ENCODE data around the gene TMEM41B.
A peak's percentile ranks its signal among the peaks of the same experiment; 100 is the strongest.
"Not testable (repeated sequence)": the region's sequence is repeated elsewhere in the genome, so short reads cannot be mapped to it uniquely, and the experiment has no call there.

TMEM41B gene, protein sequence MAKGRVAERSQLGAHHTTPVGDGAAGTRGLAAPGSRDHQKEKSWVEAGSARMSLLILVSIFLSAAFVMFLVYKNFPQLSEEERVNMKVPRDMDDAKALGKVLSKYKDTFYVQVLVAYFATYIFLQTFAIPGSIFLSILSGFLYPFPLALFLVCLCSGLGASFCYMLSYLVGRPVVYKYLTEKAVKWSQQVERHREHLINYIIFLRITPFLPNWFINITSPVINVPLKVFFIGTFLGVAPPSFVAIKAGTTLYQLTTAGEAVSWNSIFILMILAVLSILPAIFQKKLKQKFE

DNA sequence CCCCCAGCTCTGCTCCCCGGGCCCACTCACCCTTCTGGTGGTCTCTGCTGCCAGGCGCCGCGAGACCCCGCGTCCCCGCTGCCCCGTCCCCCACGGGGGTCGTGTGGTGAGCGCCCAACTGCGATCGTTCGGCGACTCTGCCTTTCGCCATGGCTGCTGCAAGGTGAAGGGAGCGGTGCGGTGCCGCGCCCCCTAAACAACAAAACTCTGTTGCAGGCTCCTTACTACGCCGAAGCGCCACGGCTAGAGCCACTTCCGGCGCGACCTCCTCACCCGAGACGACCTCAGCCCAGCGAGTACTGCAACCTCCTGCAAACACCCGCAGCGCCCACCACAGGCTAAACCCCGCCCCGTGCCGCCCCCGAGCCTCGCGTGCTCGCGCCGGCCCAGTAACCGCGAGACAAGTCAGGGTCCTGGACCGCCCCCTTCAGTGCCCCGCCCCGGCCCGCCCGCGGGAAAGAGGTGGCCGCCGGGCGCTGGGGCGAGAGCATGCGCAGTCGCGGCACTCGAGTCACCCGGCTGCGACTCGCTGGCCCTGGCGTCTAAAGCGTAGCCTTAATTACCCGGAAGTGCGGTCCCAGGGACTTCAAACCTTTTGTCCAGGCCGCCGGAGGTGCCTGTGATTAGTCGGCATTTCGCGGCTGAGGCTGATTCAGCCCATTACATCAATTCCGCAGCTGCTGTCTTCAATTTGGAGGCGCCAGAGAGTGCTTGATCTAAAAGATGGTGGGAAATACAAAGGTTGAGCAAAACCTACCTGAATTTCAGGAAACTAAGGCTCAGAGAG is at the start of gene TMEM41B:
Gene TMEM41B (minus strand): TSS at position 303 of the 787 bp plus-strand sequence. CDS start 152 bp downstream, at position 151.
- DNase-seq, result peak; percentile 96

DNA sequence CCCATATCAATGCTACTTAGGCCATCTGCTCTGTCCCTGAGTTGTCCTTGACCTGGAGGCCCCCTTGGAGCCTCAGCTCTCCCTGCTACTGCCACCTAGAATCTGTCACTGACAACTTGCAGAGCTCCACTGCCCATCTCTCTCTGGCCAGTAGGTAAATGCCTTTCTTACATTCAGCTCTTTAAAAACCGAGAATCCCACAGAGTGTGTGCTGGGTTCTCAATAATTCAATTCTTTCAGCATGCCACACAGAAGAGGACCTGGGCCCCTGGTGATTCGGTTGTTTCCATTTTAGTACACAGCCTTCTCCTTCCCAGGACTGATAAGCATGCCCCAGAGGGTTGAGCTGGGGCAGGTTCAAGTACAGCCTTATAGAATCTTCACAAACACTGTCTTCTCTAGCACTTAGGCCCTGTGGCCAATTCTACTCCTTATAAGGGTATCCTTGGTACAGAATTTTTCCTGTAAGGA is 48.0 kb upstream of the TMEM41B start:
- DNase-seq, result no peak

DNA sequence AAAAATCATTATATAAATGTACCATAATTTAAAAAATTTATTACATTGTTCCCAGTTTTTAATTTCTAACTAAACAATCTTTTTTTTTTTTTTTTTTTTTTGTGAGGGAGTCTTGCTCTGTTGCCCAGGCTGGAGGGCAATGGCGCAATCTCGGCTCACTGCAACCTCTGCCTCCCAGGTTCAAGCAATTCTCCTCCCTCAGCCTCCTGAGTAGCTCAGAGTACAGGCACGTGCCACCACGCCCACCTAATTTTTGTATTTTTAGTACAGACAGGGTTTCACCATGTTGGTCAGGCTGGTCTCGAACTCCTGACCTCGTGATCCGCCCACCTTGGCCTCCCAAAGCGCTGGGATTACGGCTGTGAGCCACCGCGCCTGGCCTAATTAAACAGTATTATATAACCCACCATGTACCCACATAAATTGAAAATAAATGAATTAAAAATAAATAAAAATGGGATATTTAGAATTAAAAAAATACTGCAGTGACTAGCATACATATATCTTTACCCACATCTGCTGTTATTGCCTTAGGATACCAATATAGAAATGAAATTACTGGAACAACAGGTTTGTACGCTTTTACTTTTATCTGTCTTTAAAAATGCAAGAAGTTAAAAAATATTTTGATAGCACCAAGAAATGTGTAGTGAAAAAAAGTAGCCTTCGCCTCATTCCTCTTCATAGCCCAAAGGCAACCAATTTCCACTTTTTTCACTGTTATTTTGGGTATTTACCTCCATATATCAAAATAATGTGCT is 46.6 kb upstream of the TMEM41B start:
- DNase-seq, result not testable (repeated sequence)

DNA sequence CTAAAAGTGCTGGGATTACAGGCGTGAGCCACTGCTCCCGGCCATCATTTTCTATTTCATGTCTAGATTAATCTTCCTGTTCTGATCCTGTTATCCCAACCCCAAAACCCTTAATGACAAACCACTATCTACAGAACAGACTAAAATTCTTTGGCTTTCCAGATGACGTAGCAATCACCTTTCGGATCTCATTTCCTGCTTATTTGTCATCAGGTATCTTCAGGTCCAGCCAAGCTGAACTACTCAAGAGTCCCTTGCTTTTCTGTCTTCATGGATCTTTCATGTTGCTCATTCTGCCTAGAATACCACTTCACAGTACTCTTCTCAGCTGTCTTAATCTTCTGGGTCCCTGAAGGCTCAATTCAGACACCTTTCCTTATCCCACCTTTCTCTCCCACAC is 42.6 kb upstream of the TMEM41B start:
- no peak for DNase-seq

DNA sequence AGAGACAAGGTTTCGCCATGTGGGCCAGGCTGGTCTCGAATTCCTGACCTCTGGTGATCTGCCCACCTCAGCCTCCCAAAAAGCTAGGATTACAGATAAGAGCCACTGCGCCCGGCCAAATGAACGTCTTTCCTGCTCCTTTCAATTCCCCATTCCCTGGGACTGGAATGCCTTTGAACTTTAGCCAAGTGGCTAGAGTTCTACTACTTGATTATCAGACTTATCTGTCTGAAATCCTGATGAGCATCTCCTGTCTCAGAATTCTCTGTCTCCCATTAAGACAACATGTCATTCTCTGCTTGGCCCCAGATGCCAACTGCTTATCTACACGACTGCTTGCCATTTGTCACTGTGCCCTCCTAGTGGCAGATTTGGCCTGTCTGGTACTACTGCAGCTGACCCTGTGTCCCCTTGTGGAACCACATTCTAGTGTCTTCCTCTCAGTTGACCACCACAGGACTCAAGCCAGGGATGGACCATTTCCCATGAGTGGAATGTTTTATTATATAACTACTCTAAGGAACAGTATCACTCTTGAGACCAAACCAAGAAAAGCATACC is 37.0 kb upstream of the TMEM41B start:
- no peak for DNase-seq

DNA sequence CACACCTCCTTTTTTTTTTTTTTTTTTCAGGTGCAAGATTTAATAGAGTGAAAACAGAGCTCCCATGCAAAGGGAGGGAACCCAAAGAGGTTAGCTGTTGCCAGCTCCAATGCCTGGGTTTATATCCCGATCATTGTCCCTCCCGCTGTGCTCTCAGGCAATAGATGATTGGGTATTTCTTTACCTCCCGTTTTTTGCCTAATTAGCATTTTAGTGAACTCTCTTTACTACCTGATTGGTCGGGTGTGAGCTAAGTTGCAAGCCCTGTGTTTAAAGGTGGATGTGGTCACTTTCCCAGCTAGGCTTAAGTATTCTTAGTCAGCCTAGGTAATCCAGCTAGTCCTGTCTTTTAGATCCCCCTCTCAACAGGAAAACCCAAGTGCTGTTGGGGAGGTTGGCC is 33.4 kb upstream of the TMEM41B start:
- DNase-seq, result not testable (repeated sequence)

DNA sequence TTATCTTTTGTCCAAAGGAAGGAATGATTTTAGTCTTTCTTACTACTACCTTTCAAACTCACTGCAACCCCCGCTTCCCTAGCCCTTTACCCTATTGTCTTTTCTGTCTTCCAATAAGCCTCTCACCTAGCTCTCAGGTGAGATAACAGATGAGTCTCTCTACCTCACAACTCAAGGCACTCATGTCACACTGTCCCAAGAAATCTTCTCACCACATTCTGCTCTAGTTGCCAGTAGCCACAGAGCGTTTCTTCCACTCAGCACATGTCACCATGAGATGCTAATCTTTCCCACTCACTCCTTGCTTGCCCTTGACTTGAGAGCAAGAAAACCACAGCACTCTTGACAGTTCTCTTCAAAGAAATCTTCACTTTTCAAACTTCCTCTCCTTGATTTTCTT is 32.7 kb upstream of the TMEM41B start:
- DNase-seq, result no peak

DNA sequence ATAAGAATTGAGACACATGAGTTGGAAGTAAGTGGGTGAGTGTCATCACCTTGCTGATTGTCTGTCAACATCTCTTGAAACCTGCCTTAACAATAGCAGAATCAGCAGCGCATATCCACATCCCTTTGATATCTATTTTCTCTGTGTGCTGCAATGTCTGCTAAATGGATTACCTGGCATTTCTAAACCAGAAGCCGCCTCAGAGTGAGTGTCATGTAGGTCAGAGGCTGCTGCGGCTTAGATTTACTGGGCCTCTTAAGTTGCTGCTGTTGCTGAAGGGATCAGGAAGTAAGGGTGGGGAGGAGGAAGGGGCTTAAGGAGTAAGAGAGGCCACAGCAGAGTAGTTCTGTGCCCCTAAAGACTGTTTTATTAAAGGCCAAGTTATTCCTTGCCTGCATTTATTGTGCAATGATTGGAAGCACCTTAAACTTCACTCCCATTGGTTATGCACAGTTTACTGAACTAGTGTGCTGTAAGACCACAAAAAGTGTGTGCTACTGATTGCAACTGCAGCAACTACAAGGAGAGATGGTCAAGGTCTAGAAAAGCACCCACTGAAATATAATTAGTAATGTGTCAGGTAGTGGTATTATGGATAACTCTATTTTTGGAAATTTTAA is 29.8 kb upstream of the TMEM41B start:
- no peak for DNase-seq

DNA sequence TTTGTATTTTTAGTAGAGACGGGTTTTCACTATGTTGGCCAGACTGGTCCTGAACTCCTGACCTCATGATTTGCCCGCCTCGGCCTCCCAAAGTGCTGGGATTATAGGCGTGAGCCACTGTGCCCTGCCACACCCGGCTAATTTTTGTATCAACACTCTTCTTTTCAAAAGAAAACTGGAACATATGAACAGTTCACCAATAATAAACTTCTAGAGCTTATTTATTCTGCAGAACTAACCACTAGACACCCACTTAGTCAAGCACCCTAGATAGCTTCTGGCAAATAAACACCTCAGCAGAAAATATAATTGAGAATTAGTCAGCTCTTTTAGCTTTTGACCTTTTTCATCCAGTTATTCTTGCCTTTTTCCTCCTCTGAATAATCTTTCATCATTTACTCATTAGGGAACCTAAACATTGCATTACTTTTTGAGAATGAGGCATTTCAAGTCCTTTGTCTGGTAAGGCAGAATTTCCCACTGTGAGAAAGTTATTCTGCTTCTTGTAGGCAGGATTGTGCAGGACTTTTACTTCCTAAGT is 27.3 kb upstream of the TMEM41B start:
- no peak for DNase-seq

DNA sequence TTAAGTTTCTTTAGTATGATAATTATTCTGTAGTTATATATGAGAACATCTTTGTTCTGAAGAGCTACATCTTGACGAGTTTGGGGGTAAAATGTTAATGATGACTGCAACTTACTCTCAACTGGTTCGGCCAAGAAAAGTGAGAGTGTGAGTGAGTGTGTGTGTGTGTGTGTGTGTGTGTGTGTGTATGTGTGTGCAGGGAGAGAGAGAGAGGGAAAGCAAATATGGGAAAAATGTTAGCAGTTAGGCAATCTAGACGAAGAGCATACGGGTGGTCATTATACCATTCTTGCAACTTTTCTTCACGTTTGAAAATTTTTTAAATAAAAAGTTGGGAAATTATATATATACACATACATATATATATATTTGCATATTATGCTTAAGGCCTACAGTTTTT is 18.3 kb upstream of the TMEM41B start:
- no peak for DNase-seq

DNA sequence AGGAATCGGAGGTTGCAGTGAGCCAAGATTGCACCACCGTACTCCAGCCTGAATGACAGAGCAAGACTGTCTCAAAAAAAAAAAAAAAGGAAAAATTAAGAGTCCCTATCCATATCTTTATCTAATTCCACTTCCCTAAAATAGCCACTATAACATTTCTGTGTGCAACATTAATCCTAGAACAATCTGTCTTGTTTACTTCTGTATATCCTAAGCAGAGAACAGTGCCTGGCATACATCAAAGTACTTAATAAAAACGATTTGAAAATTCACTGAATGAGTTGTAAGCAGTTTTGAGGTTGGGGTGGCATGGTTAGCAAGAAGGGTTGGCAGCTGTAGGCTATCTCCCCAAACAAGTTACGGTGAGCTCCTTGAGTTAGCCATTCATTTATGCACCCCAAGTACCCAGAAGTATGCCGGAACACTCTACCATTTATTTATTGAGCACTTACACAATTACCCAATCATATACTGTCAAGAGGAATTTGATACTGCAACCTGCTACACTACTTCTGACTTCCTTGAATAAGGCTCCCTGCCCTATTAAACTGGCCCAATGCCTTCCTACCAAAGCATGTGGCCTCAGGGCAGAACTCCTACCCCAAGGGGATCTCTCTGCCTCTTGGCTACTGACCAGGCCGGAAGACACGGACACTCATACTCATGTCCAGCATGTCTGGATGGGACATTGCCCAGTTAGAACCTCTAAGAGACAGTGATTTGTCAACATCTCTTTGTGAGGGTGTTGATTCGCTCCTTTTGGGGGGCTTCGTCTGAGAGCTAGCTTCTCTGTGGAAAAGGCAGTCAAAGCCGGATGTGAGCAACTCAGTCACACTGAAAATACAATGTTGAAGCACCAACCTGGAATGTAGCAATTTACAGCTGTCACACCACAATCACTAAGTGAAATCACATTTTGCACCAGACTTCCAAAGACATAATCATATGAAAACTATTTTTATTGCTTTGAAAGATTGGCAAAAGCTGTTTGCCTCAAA is 16.3 kb upstream of the TMEM41B start:
- DNase-seq, result no peak

DNA sequence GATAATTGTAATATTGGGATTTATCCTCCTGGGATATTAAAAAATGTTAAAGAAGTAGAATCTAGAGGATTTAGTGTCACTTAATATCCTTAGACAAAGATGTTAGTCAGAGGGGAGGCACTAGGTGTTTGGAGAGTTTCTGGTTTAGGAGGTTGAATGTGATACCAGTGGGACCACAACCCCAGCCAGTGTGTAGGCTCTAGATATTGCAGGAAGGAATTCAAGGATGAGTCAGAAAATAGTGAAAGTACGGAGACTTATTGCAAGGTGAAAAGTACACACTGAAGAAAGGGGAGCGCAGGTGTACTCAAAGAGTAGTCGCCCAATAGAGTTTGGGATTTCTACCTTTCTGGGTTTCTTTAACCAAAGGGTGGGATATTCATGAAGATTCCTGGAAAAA is 5.7 kb upstream of the TMEM41B start:
- no peak for DNase-seq

DNA sequence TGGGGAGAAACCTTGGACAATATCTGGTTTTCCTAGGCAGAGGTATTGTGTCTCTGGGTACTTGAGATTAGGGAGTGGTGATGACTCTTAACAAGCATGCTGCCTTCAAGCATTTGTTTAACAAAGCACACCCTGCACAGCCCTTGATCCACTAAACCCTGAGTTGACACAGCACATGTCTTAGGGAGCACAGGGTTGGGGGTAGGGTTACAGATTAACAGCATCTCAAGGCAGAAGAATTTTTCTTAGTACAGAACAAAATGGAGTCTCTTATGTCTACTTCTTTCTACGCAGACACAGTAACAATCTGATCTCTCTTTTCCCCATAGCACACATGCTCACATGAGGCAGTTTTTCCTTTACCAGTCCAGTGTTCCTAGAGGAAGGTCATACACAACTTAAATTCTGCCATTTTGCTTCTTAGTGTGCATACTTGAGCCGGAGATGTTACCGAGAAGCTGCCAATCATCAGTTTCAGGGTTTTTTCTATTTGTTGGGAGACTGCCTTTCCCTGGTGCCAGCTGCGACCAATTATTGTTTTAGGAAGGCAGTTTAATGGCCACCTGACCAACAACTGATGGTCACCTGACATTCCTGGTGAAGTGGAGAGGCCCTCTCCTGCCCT is 5.1 kb upstream of the TMEM41B start:
- DNase-seq, result not testable (repeated sequence)

DNA sequence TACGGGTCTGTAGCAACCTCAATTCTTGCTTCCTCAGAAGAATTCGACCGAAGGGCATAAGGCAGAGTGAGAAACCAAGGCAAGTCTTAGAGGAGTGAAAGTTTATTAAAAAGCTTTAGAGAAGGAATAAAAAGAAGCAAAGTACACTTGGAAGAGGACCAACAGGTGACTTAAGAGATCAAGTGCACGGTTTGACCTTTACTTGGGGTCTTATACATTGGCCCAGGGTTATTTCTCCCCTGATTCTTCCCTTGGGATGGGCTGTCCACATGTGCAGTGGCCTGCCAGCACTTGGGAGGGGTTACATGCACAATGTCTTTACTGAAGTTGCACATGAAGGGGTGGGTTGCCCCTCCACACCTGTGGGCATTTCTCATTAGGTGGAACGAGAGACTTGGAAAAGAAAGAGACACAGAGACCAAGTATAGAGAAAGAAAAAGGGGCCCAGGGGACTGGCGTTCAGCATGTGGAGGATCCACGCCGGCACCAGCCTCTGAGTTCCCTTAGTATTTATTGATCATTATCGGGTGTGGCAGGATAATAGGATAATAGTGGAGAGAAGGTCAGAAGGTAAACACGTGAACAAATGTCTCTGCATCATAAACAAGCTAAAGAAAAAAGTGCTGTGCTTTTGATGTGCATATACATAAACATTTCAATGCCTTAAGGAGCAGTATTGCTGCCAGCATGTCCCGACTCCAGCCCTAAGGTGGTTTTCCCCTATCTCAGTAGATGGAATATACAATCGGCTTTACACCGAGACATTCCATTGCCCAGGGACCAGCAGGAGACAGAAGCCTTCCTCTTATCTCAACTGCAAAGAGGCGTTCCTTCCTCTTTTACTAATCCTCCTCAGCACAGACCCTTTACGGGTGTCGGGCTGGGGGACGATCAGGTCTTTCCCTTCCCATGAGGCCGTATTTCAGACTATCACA is 4.3 kb upstream of the TMEM41B start:
- DNase-seq, result not testable (repeated sequence)

DNA sequence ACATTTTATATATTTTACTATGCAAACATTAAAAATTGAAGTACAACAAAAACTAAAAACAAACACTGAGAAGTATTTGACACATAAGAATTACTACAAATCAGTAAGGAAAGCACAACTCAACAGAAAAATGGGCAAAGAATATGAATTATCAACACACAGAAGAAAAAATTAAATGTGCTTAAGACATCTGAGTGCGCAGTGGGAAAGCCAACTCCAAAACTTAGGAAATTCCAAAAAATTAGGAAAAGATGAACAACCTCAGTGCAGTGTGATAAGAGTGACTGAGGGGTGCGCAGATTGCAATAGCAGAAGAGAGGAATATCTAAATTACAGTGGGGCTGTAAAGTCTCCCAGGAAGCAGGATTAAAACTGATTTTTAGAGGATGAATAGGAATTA is 1.9 kb upstream of the TMEM41B start:
- DNase-seq, result no peak

DNA sequence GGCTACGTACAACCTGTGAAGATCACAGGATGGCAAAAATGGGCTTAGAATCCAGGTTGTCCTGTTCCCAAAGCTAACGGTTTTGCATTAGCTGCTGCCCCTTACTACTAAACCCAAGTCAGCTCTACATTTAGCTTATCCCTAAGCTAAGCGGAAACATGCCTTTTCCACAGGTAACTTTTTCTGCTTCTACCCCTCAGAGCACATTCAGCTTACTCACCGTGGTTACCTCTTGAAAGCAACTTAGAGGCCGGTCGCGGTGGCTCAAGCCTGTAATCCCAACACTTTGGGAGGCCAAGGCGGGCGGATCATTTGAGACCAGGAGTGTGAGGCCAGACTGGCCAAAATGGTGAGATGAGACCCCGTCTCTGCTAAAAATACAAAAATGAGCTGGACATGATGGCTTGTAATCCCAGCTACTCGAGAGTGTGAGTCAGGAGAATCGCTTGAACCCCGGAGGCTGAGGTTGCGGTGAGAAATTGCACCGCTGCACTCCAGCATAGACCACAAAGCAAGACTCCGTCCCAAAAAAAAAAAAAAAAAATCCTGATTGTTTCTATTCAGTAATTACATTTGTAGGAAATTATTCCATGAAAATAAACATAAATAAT is 790 bp upstream of the TMEM41B start:
- no peak for DNase-seq

DNA sequence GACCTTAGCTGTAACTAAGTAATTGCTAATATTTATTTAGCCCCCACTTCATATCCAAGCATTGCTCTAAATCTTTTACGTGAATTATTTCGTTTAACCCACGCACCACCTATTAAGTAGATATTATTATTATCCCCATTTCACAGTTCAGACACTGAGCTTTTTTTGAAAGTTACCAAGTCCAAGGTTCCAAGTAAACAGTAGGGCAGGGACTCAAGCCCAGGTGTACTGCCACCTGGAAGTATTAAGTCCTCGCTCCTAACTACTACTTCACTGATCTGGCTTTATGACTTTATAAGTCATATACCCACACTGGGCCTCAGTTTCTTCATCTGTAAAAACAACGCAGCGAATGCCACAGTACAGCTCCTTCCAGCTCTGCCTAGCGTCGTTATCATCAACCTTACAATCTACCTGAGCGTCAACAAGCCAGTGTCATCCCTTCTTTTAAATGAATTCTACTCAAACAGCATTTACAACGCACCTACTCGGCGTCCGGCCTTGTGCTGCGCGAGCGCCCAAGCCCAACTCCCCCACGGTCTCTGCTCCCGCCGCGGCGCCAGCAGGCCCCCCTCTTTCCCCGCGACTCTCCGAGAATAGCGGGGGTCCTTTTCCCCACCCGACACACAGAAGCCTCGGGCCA is 624 bp downstream of the TMEM41B start:
- DNase-seq, result no peak

DNA sequence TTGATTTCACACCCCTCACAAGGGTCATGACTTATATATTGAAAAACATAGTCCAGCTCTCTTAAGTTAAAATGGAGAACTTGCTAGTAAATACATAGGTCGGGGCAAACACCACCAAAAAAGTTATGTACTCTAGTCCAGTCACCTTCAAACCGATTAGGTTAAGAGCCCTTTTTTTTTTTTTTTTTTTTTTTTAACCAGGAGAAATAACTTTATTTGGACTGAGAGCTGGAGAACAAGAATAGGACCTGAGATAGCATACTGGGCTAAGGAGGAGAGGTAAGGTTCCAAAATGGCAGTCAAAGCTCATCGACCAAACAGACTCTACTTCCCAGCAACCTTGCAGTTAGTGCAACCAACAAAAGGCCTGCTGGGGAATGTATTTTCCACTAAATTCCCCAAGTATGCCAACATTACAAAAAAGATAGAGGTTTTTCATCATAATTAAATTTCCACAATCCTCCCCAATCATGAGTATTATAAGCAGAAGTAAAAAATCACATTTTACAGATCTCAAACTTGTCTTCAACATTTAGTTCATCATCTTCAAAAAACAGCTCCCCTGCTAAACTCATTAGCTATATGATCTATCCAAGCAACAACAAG is 3.8 kb downstream of the TMEM41B start:
- no peak for DNase-seq

Data from NCI-H226 (cell line).